Inferior parietal cortex (tissue), 1 donor: ENCODE data around the gene TUBGCP2.

ENCODE experiments used
- DNase-seq: peaks from one replicate; pipeline ENCODE4 v3.0.0-alpha.2; 2016; ENCODE audit errors: extremely low spot score

Gene TUBGCP2

GRCh38 chr10:133343558-133343957 is 34.9 kb upstream of the TUBGCP2 start:
- DNase-seq: no peak

- no peak for DNase-seq
These were observed 34.3 kb upstream of the TUBGCP2 start for GRCh38 chr10:133342942-133343341.

DNA sequence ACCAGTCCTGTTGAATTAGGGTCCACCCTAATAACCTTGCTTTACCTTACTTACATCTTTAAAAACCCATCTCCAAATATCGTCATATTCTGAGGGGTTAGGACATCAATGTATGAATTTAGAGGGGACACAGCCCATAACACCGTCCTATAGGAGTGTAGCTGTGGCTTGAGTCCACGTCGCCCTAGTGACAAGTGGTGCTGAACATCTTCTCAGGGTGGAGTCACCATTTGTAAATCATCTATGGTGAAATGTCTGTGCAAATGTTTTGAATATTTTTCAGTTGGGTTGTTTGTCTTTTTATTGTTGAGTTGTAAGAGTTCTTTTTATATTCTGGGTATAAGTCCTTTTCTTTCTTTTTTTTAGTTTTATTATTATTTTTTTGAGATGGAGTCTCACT is 33.3 kb upstream of the TUBGCP2 start:
- no peak for DNase-seq

GRCh38 chr10:133339708-133340380 is 31.2 kb upstream of the TUBGCP2 start:
- no peak for DNase-seq

DNA sequence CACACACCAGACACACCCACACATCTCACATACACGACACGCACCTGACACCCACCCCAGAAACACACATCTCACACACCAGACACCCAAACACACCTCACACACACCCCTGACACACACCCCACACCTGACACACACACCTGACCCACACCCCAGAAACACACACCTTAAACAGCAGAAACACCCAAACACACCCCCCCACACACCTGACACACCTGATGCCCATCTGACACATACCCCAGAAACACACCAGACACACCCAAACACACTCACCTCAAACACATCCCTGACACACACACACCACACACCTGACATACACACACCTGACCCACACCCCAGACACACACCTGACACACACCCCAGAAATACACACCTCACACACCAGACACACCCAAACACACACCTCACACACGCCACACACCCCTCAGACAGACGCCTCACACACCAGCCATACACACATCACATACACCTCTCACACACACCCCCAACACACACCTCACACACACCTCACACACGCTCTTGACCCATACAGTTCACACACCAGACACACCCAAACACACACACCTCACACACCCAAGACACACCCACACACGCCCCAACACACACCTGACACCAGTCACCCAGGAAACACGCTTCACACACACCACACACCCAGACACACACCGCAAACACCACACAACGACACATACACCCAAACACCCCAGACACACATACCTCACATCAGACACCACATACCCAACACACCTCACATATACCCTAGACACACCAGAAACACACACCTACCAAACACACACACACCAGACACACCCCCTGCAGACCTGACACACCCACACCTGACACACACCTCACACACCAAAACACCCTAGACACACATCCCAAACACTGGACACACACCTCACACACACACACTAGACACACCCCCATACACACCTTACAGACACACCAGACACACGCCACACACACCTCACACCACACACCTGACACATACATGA is 29.7 kb upstream of the TUBGCP2 start:
- DNase-seq: no peak

DNA sequence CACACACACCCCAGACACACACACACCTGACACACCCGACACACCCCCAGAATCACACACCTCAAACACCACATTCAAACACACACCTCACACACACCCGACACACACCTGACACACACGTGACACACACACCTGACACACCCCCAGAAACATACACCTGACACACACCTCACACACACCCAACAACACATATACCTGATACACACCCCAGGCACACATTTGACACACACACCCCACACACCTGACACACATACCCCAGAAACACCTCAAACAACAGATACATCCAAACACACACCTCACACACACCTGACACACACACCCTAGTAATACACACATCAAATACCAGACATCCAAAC is 28.7 kb upstream of the TUBGCP2 start:
- DNase-seq: no peak

DNA sequence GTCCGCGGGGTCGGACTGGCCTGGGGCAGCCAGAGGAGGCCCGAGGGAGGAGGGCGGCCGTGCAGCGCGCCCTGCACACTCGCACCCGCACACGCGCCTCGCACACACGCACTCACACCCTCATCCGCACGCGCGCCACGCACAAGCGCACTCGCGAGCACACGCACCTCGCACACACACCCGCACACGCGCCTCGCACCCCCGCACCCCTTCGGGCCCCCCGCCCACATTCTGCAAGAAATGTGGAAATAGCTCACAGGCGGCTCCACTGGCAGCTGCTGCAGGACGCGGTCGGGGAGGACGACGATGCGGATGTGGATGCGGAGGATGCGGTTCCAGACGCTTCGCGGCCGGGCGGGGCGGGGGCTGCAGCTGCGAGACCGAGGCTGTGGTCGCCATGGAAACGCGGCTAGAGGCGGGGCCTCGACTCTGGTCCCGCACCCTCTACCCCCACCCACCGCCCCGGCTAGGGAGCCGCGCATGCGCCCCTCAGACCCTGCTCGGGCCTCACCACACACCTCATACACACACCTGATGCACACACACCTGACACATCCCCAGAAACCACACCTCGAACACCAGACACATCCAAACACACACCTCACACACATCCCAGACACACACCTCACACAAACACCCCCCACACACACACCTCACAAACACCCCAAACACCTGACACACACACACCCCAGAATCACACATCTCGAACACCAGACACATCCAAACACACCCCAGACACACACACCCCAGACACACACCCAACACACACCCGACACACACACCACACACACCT is 28.1 kb upstream of the TUBGCP2 start, which contains the start of gene CALY:
CALY (minus strand) TSS at position 320 of the 793 bp plus-strand sequence. CDS start 7,907 bp downstream, outside the sequence.
- peak; percentile 45 for DNase-seq

- no peak for DNase-seq
These were observed 27.5 kb upstream of the TUBGCP2 start for GRCh38 chr10:133336118-133336576.

GRCh38 chr10:133335246-133336117 is 26.8 kb upstream of the TUBGCP2 start:
- DNase-seq: peak; percentile 56

DNA sequence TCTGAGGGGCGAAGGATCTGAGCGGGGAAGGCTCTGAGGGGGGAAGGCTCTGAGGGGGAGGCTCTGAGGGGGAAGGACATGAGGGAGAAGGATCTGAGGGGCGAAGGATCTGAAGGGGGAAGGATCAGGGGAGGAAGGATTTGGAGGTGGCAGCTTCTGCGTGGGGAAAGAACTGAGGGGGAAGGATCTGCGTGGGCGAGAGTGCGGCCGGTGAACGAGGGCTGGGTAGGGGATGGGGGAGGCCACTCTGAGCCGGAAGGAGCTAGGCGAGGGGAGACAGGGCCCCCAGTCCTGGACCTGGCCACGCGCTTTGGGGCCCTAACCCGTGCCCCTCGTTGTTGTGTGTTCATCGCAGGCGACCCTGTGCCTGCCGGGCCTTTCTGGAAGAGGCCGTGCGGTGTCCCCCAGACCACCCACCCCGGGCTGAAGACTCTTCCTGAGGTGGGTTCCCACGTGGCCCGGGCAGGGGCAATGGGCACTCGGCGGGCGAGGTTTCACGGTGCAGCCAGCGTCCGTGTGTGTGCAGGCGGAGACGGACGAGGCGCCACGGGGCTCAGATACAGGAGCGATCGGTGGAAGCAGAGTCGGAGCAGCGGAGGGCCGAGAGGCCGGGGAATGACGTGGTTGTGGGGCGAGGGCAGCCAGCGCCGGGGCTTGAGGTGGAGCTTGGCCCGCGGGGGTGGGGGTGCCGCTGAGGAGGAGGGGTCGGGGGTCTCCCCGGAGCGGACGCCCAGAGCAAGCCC is 26.0 kb upstream of the TUBGCP2 start:
- DNase-seq: no peak

GRCh38 chr10:133332936-133333699 is 24.4 kb upstream of the TUBGCP2 start:
- DNase-seq: no peak

GRCh38 chr10:133329491-133330202 is 21.0 kb upstream of the TUBGCP2 start:
- DNase-seq: peak; percentile 91

GRCh38 chr10:133328358-133329343 is 20.0 kb upstream of the TUBGCP2 start:
- no peak for DNase-seq

DNA sequence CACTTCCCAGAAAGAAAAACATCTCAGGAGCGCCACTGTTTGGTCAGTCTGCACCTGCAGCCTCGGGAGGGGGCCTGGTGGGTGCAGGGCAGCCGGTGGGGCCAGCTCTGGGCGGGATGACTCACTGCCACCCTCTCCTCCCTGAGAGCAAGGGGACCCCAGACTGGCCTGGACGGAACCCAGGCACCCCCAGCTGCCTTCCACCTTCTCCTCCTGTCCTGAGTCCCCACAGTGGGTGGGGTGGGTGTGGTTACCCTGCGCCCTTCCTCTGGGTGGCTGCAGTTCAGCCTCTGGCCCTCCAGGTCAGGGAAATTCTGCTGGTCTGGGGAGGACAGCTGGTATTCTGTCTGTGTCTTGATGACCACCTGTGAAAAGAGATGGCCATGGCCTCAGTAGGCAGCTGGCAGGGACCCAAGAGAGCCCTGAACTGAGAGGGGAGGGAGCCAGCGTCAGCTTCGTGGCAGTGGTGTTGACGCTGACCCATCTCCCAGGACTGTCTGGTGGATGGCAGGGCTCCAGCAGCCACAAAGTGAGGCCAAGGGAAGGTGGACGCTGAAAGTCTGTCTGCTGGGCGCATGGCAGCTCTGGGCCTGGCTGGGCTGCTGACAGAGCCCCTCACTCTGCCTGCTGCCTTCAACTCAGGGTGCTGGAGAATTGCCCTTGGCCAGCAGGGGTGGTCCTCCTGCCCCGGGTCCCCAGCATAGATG is 19.1 kb upstream of the TUBGCP2 start:
- DNase-seq: no peak

DNA sequence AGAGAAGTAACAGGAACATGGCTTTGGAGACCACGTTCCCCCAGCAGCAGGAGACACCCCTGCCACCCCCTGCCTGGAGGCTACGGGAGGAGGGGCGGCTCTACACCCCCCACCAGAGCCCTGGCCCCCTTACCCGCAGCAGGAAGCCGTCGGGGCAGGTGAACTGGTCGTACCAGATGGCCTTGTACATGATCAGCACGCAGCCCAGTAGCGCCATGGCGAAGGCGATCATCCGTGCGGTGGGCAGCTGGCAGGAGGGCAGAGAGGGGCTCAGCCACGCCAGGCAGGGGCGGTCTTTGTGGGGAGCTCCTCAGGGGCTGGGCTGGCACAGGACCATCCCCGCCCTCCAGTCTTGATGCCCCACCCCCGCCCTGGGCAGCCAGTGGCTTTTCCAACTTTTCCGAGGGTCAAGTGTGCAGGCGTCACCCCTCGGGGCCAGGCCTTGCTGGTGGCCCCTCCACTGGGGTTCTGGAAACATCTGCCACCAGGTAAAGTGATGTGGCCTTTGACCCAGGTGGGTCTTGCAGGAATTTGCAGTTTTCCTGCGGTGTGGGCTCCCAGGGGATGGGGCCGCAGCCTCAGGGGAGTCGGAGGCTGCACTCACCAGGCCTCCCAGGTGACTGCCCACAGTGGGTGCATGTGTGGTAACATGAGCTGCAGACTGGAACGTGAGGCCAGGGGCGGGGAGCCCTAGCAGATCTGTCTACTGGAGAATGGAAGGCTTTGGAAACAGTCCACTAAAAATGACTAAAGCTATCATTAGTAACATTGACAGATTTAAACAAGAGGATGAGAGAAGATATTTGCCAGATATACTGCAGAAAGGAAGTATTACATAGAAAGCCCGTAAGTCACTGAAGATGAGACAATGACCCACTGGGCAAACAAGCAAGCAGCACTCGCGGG is 18.3 kb upstream of the TUBGCP2 start:
- DNase-seq: no peak

GRCh38 chr10:133326223-133326551 is 17.5 kb upstream of the TUBGCP2 start:
- no peak for DNase-seq
